Upper lobe of right lung (tissue), 1 donor: Measurements from ENCODE around the gene GTF2IRD1. TPM values are rescaled to one million over a fixed set of nuclear protein-coding genes. Genes with fewer than 3 reads are reported as not detected.
"Not testable (repeated sequence)": the region's sequence is repeated elsewhere in the genome, so short reads cannot be mapped to it uniquely, and the experiment has no call there.

Source experiments
- ATAC-seq: fragments of 200-7000 bp; cut with Tn5 transposase; one replicate; pipeline ENCODE4 v1.9.1; 2020; ENCODE audit warnings: mild to moderate bottlenecking, moderate library complexity
- DNase-seq: peaks from one replicate; pipeline ENCODE4 v3.0.0-alpha.2; 2020
- H3K27ac ChIP-seq: fragments of 200-600 bp; one replicate; pipeline ENCODE4 v1.8.0; 2022
- H3K27me3 ChIP-seq: fragments of 200-600 bp; one replicate; pipeline ENCODE4 v1.8.0; 2022; ENCODE audit warnings: mild to moderate bottlenecking
- H3K36me3 ChIP-seq: fragments of 200-600 bp; one replicate; pipeline ENCODE4 v1.8.0; 2022
- H3K4me1 ChIP-seq: fragments of 200-600 bp; one replicate; pipeline ENCODE4 v1.8.0; 2022
- H3K4me3 ChIP-seq: fragments of 200-600 bp; one replicate; pipeline ENCODE4 v1.8.0; 2022; ENCODE audit warnings: mild to moderate bottlenecking
- H3K9me3 ChIP-seq: fragments of 200-600 bp; one replicate; pipeline ENCODE4 v1.8.0; 2022
- intact Hi-C: fragments of 100-400 bp; cut with DNase I; formaldehyde crosslinking; loops from one replicate; pipeline ENCODE4 v1.11.0; 2022
- total RNA-seq: library from RNA; stranded (reverse); fragmentation: NEBNext Ultra II Directional; extraction: Animal tissue kit (Norgen Biotek cat#: 25700); gene quantifications from one replicate; pipeline ENCODE4 v1.2.1, GENCODE V29; 2021
- TF ChIP-seq, protein P1 (sequence below): fragments of 200-600 bp; IDR thresholded peaks from one replicate; pipeline ENCODE4 v1.8.0; 2022; ENCODE audit warnings: antibody characterized with exemption
- donor health status: DM: no; HTN: yes; CAD: no; lungs with severe emphysema.

The GTF2IRD1 gene
- total RNA-seq, 1 donor from 2014 or later: 30.5 TPM

DNA sequence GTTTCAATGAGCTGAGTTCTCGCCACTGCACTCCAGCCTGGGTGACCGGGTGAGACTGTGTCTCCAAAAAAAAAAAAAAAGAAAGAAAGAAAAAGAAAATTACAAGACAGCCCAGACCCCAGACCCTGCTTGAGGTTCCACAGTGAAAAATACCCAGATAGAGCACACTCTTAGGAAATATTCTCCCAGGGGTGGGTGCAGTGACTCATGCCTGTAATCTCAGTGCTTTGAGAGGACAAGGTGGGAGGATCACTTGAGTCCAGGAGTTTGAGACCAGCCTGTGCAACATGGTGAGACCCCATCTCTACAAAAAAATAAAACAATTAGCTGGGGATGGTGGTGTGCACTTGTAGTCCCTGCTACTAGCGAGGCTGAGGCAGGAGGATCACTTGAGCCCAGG is 41.1 kb upstream of the GTF2IRD1 start:
- H3K27me3 ChIP-seq: peaks cover 4% of the 10 kb centered on the region
- DNase-seq: no peak
- no peak for ATAC-seq
- no peak overlapping the region for H3K4me3 ChIP-seq
- H3K9me3 ChIP-seq: no peaks in the 10 kb centered on the region
- no peak overlapping the region for H3K27ac ChIP-seq
- no peaks in the 10 kb centered on the region for H3K4me1 ChIP-seq
- intact Hi-C loops: loop anchor here (10.0 kb wide), 1 partner anchor 152 kb away; no protein-coding TSS in a partner anchor
- TF ChIP-seq, protein P1, sequence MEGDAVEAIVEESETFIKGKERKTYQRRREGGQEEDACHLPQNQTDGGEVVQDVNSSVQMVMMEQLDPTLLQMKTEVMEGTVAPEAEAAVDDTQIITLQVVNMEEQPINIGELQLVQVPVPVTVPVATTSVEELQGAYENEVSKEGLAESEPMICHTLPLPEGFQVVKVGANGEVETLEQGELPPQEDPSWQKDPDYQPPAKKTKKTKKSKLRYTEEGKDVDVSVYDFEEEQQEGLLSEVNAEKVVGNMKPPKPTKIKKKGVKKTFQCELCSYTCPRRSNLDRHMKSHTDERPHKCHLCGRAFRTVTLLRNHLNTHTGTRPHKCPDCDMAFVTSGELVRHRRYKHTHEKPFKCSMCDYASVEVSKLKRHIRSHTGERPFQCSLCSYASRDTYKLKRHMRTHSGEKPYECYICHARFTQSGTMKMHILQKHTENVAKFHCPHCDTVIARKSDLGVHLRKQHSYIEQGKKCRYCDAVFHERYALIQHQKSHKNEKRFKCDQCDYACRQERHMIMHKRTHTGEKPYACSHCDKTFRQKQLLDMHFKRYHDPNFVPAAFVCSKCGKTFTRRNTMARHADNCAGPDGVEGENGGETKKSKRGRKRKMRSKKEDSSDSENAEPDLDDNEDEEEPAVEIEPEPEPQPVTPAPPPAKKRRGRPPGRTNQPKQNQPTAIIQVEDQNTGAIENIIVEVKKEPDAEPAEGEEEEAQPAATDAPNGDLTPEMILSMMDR: no peak
- H3K36me3 ChIP-seq: no peaks in the 10 kb centered on the region

DNA sequence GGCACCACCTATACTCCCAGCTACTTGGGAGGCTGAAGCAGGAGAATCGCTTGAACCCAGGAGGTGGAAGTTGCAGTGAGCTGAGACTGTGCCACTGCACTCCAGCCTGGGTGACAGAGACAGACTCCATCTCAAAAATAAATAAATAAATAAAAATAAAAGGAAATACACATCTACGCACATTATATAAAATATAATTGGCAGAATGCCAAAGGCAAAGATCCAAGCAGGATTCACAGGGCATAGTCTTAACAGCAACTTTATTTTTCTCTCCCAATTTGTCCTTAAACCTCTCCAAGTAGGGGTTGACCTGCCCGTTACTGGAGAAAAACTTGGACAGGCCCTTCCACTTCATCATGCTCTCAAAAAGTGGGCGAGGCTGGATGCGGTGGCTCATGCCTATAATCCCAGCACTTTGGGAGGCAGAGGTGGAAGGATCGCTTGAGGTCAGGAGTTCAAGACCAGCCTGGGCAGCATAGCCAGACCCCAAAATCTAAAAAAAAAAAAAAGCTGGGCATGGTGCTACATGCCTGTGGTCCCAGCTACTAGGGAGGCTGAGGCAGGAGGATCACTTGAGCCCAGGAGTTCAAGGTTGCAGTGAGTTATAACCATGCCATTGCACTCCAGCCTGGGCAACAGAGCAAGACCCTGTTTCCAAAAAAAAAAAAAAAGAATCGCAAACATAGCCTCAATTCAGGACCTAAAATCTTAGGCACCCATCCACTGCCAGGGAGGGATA is 38.9 kb upstream of the GTF2IRD1 start:
- not testable (repeated sequence) for ATAC-seq, H3K36me3 ChIP-seq

DNA sequence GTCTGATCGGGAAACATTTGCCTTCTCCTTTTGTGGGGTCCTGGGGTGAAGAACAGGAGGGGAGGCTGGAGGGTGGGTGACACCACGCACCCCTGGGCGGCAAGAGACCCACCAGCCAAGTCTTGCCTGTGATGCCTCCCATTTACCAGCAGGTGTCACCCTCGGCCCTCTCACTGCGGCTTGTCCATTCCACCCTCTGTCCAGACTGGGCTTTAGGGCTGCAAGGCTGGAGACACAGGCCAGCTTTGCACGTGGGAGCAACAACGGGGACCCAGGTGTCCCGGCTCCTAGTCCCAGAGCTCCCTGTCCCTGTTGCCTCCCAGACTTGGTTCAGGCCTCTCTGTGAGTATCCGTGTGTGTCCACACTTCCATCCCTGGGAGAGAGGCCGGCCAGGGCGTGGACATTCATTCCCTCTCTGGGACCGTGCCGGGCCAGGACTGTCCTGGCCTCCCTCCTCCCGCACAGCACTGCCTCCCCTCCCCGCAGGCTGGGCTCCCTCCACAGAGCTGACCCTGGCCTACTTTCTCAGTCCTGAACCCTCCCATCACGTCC is 36.2 kb upstream of the GTF2IRD1 start:
- no peaks in the 10 kb centered on the region for H3K4me1 ChIP-seq
- H3K27me3 ChIP-seq: peaks cover 4% of the 10 kb centered on the region
- intact Hi-C loops: loop anchor here (10.0 kb wide), 1 partner anchor 147 kb away; no protein-coding TSS in a partner anchor
- ATAC-seq: peak; percentile 98
- TF ChIP-seq, protein P1: peak; percentile 95
- no peak overlapping the region for H3K27ac ChIP-seq
- DNase-seq: peak; percentile 81
- H3K9me3 ChIP-seq: no peaks in the 10 kb centered on the region
- no peaks in the 10 kb centered on the region for H3K36me3 ChIP-seq
- H3K4me3 ChIP-seq: no peak overlapping the region

More for the DNA sequence above, 38.9 kb upstream of the GTF2IRD1 start:
- not testable (repeated sequence) for H3K4me3 ChIP-seq, H3K4me1 ChIP-seq, H3K27me3 ChIP-seq, H3K9me3 ChIP-seq, H3K27ac ChIP-seq, DNase-seq
- intact Hi-C loops: loop anchor here (10.0 kb wide), 1 partner anchor 150 kb away; no protein-coding TSS in a partner anchor

DNA sequence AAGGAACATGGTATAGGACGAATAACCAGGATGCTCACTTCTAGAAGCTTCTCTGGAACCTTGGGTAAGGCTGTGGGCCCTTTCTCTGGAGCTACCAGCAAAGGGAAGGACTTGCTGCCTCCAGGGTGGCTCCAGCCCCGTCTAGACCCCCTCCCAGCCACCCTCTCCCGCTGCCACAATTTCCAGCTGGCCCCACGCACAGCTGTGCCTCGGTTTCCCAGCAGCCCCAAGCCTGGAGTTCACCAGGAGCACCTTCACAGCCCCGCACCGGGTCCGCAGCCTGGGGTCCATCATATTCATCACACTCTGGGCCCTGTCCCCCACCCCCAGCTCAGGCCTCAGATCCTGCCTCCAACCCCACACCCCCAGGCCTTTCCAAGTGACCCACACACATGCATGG is 35.6 kb upstream of the GTF2IRD1 start:
- DNase-seq (no peak), ATAC-seq (no peak)
- Histone ChIP-seq H3K27ac (no peak overlapping the region), H3K4me3 (no peak overlapping the region), H3K4me1 (no peaks in the 10 kb centered on the region), H3K36me3 (no peaks in the 10 kb centered on the region), H3K9me3 (no peaks in the 10 kb centered on the region), H3K27me3 (peaks cover 4% of the 10 kb centered on the region)
- intact Hi-C loops: loop anchor here (10.0 kb wide), 1 partner anchor 147 kb away; no protein-coding TSS in a partner anchor
- TF ChIP-seq, protein P1: no peak

DNA sequence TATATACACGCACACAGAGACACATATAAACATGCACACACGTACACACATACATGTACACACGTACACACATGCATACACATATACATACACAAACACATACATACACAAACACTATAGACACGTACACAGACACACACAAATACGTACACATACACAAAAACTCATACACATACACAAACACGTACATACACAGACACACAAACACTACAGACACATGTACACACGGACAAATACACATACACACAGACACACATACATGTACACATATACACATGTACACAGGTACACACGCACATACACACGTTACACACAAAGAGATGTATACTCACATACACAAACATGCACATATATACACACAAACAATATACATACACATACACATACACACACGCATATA is 35.2 kb upstream of the GTF2IRD1 start:
- no peak for DNase-seq
- Histone ChIP-seq H3K27ac (no peak overlapping the region), H3K9me3 (no peaks in the 10 kb centered on the region), H3K27me3 (peaks cover 4% of the 10 kb centered on the region), H3K4me3 (no peak overlapping the region), H3K4me1 (no peaks in the 10 kb centered on the region), H3K36me3 (no peaks in the 10 kb centered on the region)
- TF ChIP-seq, protein P1: no peak
- intact Hi-C loops: loop anchor here (10.0 kb wide), 1 partner anchor 146 kb away; no protein-coding TSS in a partner anchor
- ATAC-seq: no peak

DNA sequence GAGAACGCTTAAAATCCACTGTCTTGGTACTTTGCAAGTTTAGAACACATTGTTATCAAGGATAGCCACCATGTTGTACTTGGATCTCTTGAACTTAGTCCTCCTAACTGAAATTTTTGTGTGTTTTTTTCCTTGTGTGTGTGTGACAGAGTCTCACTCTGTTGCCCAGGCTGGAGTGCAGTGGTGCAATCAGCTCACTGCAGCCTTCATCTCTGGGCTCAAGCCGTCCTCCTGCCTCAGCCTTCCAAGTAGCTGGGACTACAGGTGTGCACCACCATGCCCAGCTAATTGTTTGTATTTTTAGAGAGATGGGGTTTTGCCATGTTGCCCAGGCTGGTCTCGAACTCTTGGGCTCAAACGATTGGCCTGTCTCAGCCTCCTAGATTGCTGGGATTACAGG is 34.5 kb upstream of the GTF2IRD1 start:
- H3K4me1 ChIP-seq, H3K36me3 ChIP-seq, ATAC-seq, H3K27me3 ChIP-seq, H3K27ac ChIP-seq, H3K9me3 ChIP-seq, H3K4me3 ChIP-seq, DNase-seq: not testable (repeated sequence)
- intact Hi-C loops: loop anchor here (10.0 kb wide), 1 partner anchor 146 kb away; no protein-coding TSS in a partner anchor
